MM.1S (cell line): ENCODE results near the gene NFATC1.

Experiments used
- DNase-seq: peaks from one replicate; pipeline ENCODE4 v3.0.0-alpha.2; 2015
- H2AFZ ChIP-seq: fragments of 300-600 bp; sonication (generic); 2 replicates; pipeline ENCODE4 v1.6.0; 2016; ENCODE audit warnings: antibody characterized with exemption, low read length
- H3F3A ChIP-seq: fragments of 300-600 bp; sonication (generic); 2 replicates; pipeline ENCODE4 v1.6.1; 2016; ENCODE audit warnings: mild to moderate bottlenecking, antibody characterized with exemption, low read length, moderate library complexity, mixed read lengths; ENCODE audit not compliant: insufficient read depth
- H3K27ac ChIP-seq: fragments of 300-600 bp; sonication (generic); 2 replicates; pipeline ENCODE4 v1.5.1; 2016; ENCODE audit warnings: mild to moderate bottlenecking, low read length
- H3K27me3 ChIP-seq: fragments of 300-600 bp; sonication (generic); replicated peaks from 2 replicates; pipeline ENCODE4 v1.6.0; 2016; ENCODE audit warnings: low read length; ENCODE audit not compliant: insufficient read depth
- H3K36me3 ChIP-seq: fragments of 300-600 bp; sonication (generic); replicated peaks from 2 replicates; pipeline ENCODE4 v1.6.1; 2016; ENCODE audit warnings: mild to moderate bottlenecking, low read length, mixed read lengths; ENCODE audit not compliant: insufficient read depth
- H3K4me1 ChIP-seq: fragments of 300-600 bp; sonication (generic); 2 replicates; pipeline ENCODE4 v1.6.1; 2016; ENCODE audit warnings: low read length, mixed read lengths
- H3K4me2 ChIP-seq: fragments of 300-600 bp; sonication (generic); 2 replicates; pipeline ENCODE4 v1.6.0; 2016; ENCODE audit warnings: low read depth, low read length
- H3K4me3 ChIP-seq: fragments of 300-600 bp; sonication (generic); 2 replicates; pipeline ENCODE4 v1.5.1; 2016; ENCODE audit warnings: low read length, mixed read lengths
- H3K79me2 ChIP-seq: fragments of 300-600 bp; sonication (generic); 2 replicates; pipeline ENCODE4 v1.6.1; 2016; ENCODE audit warnings: mixed run types, low read length, mixed read lengths
- H3K9ac ChIP-seq: fragments of 300-600 bp; sonication (generic); 2 replicates; pipeline ENCODE4 v1.6.1; 2016; ENCODE audit warnings: low read length, mixed read lengths
- H3K9me2 ChIP-seq: fragments of 300-600 bp; sonication (generic); replicated peaks from 2 replicates; pipeline ENCODE4 v1.6.1; 2016; ENCODE audit warnings: mild to moderate bottlenecking, low read length, mixed read lengths; ENCODE audit not compliant: insufficient read depth
- H3K9me3 ChIP-seq: fragments of 300-600 bp; sonication (generic); replicated peaks from 2 replicates; pipeline ENCODE4 v1.6.1; 2016; ENCODE audit warnings: mild to moderate bottlenecking, low read length, mixed read lengths; ENCODE audit not compliant: insufficient read depth
- H4K20me1 ChIP-seq: fragments of 300-600 bp; sonication (generic); 2 replicates; pipeline ENCODE4 v1.6.1; 2016; ENCODE audit warnings: mild to moderate bottlenecking, low read length, moderate library complexity, mixed read lengths; ENCODE audit not compliant: insufficient read depth
- CTCF ChIP-seq: fragments of 300-600 bp; sonication (generic); IDR thresholded peaks from 2 replicates; pipeline ENCODE4 v1.5.1; 2016; ENCODE audit warnings: antibody characterized with exemption, low read length, mixed read lengths
- EZH2 ChIP-seq: fragments of 300-600 bp; sonication (generic); optimal IDR thresholded peaks from 2 replicates; pipeline ENCODE3; 2017; ENCODE audit warnings: low read depth, mild to moderate bottlenecking, antibody characterized with exemption, low read length, mixed read lengths
- EZH2phosphoT487 ChIP-seq: fragments of 300-600 bp; sonication (generic); IDR thresholded peaks from 2 replicates; pipeline ENCODE4 v1.6.1; 2018; ENCODE audit warnings: antibody characterized with exemption, low read length

NFATC1 gene

DNA sequence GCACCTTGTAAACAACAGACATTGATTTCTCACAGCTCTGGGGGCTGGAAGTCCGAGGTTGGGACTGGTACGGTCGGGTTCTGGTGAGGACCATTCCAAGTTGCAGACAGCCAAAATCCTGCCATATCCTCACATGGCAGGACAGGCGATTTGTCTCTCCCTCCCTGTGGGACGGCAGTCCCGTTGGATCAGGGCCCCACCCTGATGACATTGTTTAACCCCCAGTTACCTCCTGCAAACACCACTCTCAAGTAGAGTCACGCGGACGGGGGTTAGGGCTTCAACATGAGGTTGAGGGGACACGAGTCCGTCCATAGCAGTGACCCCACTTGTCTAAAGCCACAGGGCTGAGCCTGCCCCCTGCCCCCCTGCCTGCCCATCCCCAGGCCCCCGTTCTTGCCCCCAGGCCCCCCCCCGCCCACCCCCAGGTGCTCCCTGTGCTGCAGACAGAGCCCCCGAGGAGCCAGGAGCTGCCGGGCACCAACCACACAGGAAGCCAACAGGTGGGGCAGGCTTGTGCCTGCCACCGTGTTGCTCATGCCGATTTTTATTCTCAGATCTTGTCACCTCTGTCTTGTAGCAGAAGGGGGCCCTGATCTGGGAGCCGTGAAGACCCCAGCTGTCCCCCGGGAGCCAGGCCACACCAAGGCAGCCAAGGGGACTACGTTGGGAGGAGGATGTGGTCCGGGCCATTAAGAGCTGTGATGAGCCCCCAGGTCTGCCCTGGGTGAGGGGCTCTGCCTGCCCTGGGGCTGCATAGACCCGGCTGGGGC, 82.2 kb downstream of the NFATC1 start:
- Histone ChIP-seq H3K9me3 (no peaks in the 10 kb centered on the region), H3F3A (no peaks in the 10 kb centered on the region), H2AFZ (no peak overlapping the region), H3K4me2 (no peak overlapping the region), H4K20me1 (no peaks in the 10 kb centered on the region), H3K36me3 (no peaks in the 10 kb centered on the region), H3K27me3 (no peaks in the 10 kb centered on the region), H3K4me3 (no peak overlapping the region), H3K9me2 (no peaks in the 10 kb centered on the region), H3K4me1 (no peaks in the 10 kb centered on the region), H3K27ac (no peak overlapping the region), H3K9ac (no peak overlapping the region), H3K79me2 (no peaks in the 10 kb centered on the region)
- no peak for DNase-seq
- no peak for TF ChIP-seq CTCF
- no peak for TF ChIP-seq EZH2
- no peak for TF ChIP-seq EZH2phosphoT487

DNA sequence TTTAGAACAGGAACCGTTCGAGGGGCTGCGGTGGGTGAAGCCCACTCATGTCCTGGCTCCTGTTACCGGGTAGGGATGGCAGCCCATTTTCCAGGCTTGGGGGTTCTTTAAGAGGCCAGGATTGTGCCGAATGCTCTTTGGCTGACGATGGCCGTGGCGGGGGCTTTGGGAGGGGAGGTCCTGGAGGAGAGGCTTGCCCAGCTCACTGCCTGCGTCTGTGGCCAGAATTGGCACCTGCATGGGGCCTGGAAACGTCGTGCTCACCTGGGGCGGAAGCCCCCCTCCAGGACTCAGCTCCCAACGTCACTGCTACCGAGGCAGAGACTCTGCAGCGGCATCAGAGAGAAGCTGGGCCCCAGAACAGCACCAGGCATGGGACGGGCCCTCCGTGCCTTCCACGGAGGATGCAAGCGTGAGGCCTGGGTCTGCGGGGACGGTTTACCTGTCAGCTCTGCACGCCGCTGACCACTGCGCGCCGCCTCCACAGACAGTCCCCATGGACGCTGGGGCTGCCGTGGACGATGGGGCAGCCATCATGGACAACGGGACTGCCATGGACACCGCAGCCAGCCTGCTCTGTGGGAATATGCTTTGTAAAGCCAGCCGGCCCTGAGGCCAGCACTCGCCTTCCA, 82.9 kb downstream of the NFATC1 start:
- no peaks in the 10 kb centered on the region for H3K9me3 ChIP-seq
- no peaks in the 10 kb centered on the region for H3K4me1 ChIP-seq
- no peaks in the 10 kb centered on the region for H3K36me3 ChIP-seq
- no peak overlapping the region for H2AFZ ChIP-seq
- H3K27me3 ChIP-seq, result no peaks in the 10 kb centered on the region
- no peak overlapping the region for H3K4me3 ChIP-seq
- no peaks in the 10 kb centered on the region for H3K9me2 ChIP-seq
- no peaks in the 10 kb centered on the region for H3F3A ChIP-seq
- no peak for TF ChIP-seq CTCF
- TF ChIP-seq EZH2, result no peak
- TF ChIP-seq EZH2phosphoT487, result no peak
- no peak overlapping the region for H3K27ac ChIP-seq
- no peak overlapping the region for H3K4me2 ChIP-seq
- no peaks in the 10 kb centered on the region for H3K79me2 ChIP-seq
- H4K20me1 ChIP-seq, result no peaks in the 10 kb centered on the region
- no peak overlapping the region for H3K9ac ChIP-seq
- DNase-seq, result no peak

- Histone ChIP-seq H3K9ac (no peak overlapping the region), H3K4me2 (no peak overlapping the region)
Measured at GRCh38 chr18:79479116-79479760, 83.5 kb downstream of the NFATC1 start.

More at GRCh38 chr18:79479116-79479760, 83.5 kb downstream of the NFATC1 start:
- Histone ChIP-seq H3F3A (no peaks in the 10 kb centered on the region), H3K9me2 (no peaks in the 10 kb centered on the region), H3K27ac (no peak overlapping the region), H4K20me1 (no peaks in the 10 kb centered on the region), H3K4me1 (no peaks in the 10 kb centered on the region), H3K79me2 (no peaks in the 10 kb centered on the region), H2AFZ (no peak overlapping the region), H3K9me3 (no peaks in the 10 kb centered on the region), H3K4me3 (no peak overlapping the region), H3K36me3 (no peaks in the 10 kb centered on the region), H3K27me3 (no peaks in the 10 kb centered on the region)
- TF ChIP-seq CTCF (no peak), EZH2phosphoT487 (no peak), EZH2 (no peak)
- no peak for DNase-seq
